H9 (cell line): Measurements from ENCODE around the gene NHS. TPM values are rescaled to one million over a fixed set of nuclear protein-coding genes. Genes with fewer than 3 reads are reported as not detected.

ENCODE experiments used
- DNase-seq: peaks from one replicate; pipeline ENCODE4 v3.0.0-alpha.2; 2017
- H2AFZ ChIP-seq: one replicate; pipeline ENCODE4 v1.6.1; 2013; ENCODE audit warnings: mild to moderate bottlenecking, low read length, control low read depth, moderate library complexity
- H2AK5ac ChIP-seq: 2 replicates; pipeline ENCODE4 v1.6.1; 2013; ENCODE audit warnings: low read length, control low read depth, mixed read lengths; ENCODE audit not compliant: insufficient read length
- H2BK120ac ChIP-seq: one replicate; pipeline ENCODE4 v1.6.1; 2013; ENCODE audit warnings: low read depth, mild to moderate bottlenecking, low read length, control low read depth, inconsistent platforms; ENCODE audit not compliant: poor library complexity, severe bottlenecking
- H2BK12ac ChIP-seq: 2 replicates; pipeline ENCODE4 v1.6.1; 2013; ENCODE audit warnings: low read length, control low read depth, mixed read lengths, low read depth; ENCODE audit not compliant: insufficient read length
- H2BK15ac ChIP-seq: 2 replicates; pipeline ENCODE4 v1.6.1; 2013; ENCODE audit warnings: low read depth, low read length, control low read depth
- H2BK20ac ChIP-seq: one replicate; pipeline ENCODE4 v1.6.1; 2013; ENCODE audit warnings: low read depth, mild to moderate bottlenecking, low read length, control low read depth, inconsistent platforms; ENCODE audit not compliant: poor library complexity, severe bottlenecking
- H2BK5ac ChIP-seq: 2 replicates; pipeline ENCODE4 v1.6.1; 2013; ENCODE audit warnings: low read length, control low read depth, mixed read lengths; ENCODE audit not compliant: insufficient read length
- H3K14ac ChIP-seq: 2 replicates; pipeline ENCODE4 v1.6.1; 2013; ENCODE audit warnings: low read length, control low read depth; ENCODE audit not compliant: insufficient read depth
- H3K18ac ChIP-seq: 2 replicates; pipeline ENCODE4 v1.6.1; 2013; ENCODE audit warnings: low read depth, mild to moderate bottlenecking, mixed read lengths, low read length, control low read depth; ENCODE audit not compliant: insufficient read length
- H3K23ac ChIP-seq: 2 replicates; pipeline ENCODE4 v1.6.1; 2013; ENCODE audit warnings: low read length, control low read depth, mixed read lengths, low read depth; ENCODE audit not compliant: insufficient read length
- H3K23me2 ChIP-seq: 2 replicates; pipeline ENCODE4 v1.6.1; 2013; ENCODE audit warnings: low read depth, mild to moderate bottlenecking, mixed read lengths, low read length, control low read depth; ENCODE audit not compliant: insufficient read length, poor library complexity, severe bottlenecking
- H3K27ac ChIP-seq: 2 replicates; pipeline ENCODE4 v1.5.1; 2013; ENCODE audit warnings: low read length, control low read depth, mixed read lengths, low read depth; ENCODE audit not compliant: insufficient read length
- H3K27me3 ChIP-seq: 2 replicates; pipeline ENCODE4 v1.6.1; 2013; ENCODE audit warnings: low read length, control low read depth, inconsistent platforms; ENCODE audit not compliant: insufficient read depth
- H3K4ac ChIP-seq: 2 replicates; pipeline ENCODE4 v1.6.1; 2013; ENCODE audit warnings: low read depth, mild to moderate bottlenecking, control low read depth, inconsistent platforms, low read length, moderate library complexity
- H3K4me1 ChIP-seq: 2 replicates; pipeline ENCODE4 v1.6.1; 2013; ENCODE audit warnings: low read length, control low read depth, inconsistent platforms; ENCODE audit not compliant: insufficient read depth
- H3K4me2 ChIP-seq: 2 replicates; pipeline ENCODE4 v1.6.1; 2013; ENCODE audit warnings: low read length, control low read depth, mixed read lengths; ENCODE audit not compliant: insufficient read length, insufficient read depth
- H3K56ac ChIP-seq: 2 replicates; pipeline ENCODE4 v1.6.1; 2013; ENCODE audit warnings: low read depth, mild to moderate bottlenecking, mixed read lengths, low read length, control low read depth; ENCODE audit not compliant: insufficient read length
- H3K79me1 ChIP-seq: 2 replicates; pipeline ENCODE4 v1.6.1; 2013; ENCODE audit warnings: low read depth, mild to moderate bottlenecking, moderate library complexity, low read length, control low read depth, inconsistent platforms; ENCODE audit not compliant: insufficient read depth, poor library complexity, severe bottlenecking
- H3K79me2 ChIP-seq: 2 replicates; pipeline ENCODE4 v1.6.1; 2013; ENCODE audit warnings: low read length, control low read depth, inconsistent platforms; ENCODE audit not compliant: insufficient read depth
- H3K9ac ChIP-seq: 2 replicates; pipeline ENCODE4 v1.6.1; 2013; ENCODE audit warnings: low read length, control low read depth, mixed read lengths; ENCODE audit not compliant: insufficient read length; ENCODE audit errors: extremely low read depth
- H3K9me3 ChIP-seq: one replicate; pipeline ENCODE4 v1.6.1; 2013; ENCODE audit warnings: low read depth, low read length, inconsistent platforms; ENCODE audit not compliant: control insufficient read depth
- H3T11ph ChIP-seq: one replicate; pipeline ENCODE4 v1.6.1; 2013; ENCODE audit warnings: mild to moderate bottlenecking, low read length, control low read depth, inconsistent platforms
- H4K20me1 ChIP-seq: one replicate; pipeline ENCODE4 v1.6.1; 2013; ENCODE audit not compliant: control insufficient read depth, insufficient read length, insufficient read depth
- H4K5ac ChIP-seq: 2 replicates; pipeline ENCODE4 v1.6.1; 2013; ENCODE audit warnings: low read depth, mild to moderate bottlenecking, mixed read lengths, low read length, control low read depth; ENCODE audit not compliant: insufficient read length
- H4K8ac ChIP-seq: replicated peaks from 2 replicates; pipeline ENCODE4 v1.6.1; 2013; ENCODE audit warnings: low read length, control low read depth, mixed read lengths, low read depth; ENCODE audit not compliant: insufficient read length
- H4K91ac ChIP-seq: 2 replicates; pipeline ENCODE4 v1.6.1; 2013; ENCODE audit warnings: low read depth, mild to moderate bottlenecking, moderate library complexity, mixed read lengths, low read length, control low read depth; ENCODE audit not compliant: insufficient read length
- H3K27ac Mint-ChIP-seq, 3 experiments: 2 replicates in 2 of 3; 3 replicates in 1 of 3; pipeline ENCODE4 v1.8.0; 2020 to 2021; ENCODE audit warnings: mixed read lengths in 3 of 3, mild to moderate bottlenecking in 1 of 3, moderate library complexity in 1 of 3
- H3K27me3 Mint-ChIP-seq: 2 replicates; pipeline ENCODE4 v1.8.0; 2021; ENCODE audit warnings: low read depth, mild to moderate bottlenecking, moderate library complexity, mixed read lengths
- H3K36me3 Mint-ChIP-seq, 3 experiments: 2 replicates in 2 of 3; 3 replicates in 1 of 3; pipeline ENCODE4 v1.8.0; 2020 to 2021; ENCODE audit warnings: low read depth in 3 of 3, mixed read lengths in 3 of 3; ENCODE audit not compliant: insufficient read depth in 1 of 3
- H3K4me1 Mint-ChIP-seq, 2 experiments: 2 replicates each; pipeline ENCODE4 v1.8.0; 2020; ENCODE audit warnings: mixed read lengths in 2 of 2
- H3K4me3 Mint-ChIP-seq, 2 experiments: 2 replicates in 1 of 2; 3 replicates in 1 of 2; pipeline ENCODE4 v1.8.0; 2020 to 2021; ENCODE audit warnings: mild to moderate bottlenecking in 2 of 2, mixed read lengths in 2 of 2, moderate library complexity in 1 of 2
- H3K9me3 Mint-ChIP-seq, 2 experiments: 2 replicates in 1 of 2; 3 replicates in 1 of 2; pipeline ENCODE4 v1.8.0; 2020; ENCODE audit warnings: mild to moderate bottlenecking in 2 of 2, mixed read lengths in 2 of 2, moderate library complexity in 1 of 2
- WGBS: extraction: QIAGEN DNeasy Blood & Tissue Kit; methylation state at CpG from one replicate; pipeline ENCODE4 v1.1.7; 2013; ENCODE audit warnings: missing lambda C conversion rate, low lambda C conversion rate, mixed read lengths; ENCODE audit not compliant: insufficient read length; ENCODE audit errors: extremely low coverage; 5-methylcytosine and 5-hydroxymethylcytosine counted together
- total RNA-seq: library from RNA; stranded (reverse); gene quantifications from 2 replicates; pipeline ENCODE4 v1.2.1, GENCODE V29; 2021
- TF ChIP-seq, protein P1 (sequence below): fragments of 200-600 bp; sonication (generic); conservative IDR thresholded peaks from 3 replicates; pipeline ENCODE4 v1.8.0; 2021; ENCODE audit warnings: antibody characterized with exemption, mild to moderate bottlenecking

The NHS gene
- total RNA-seq, 1 experiment from 2014 or later: 8.7 TPM

- no peaks in the 10 kb centered on the region for H4K20me1 ChIP-seq
- no peak overlapping the region for H2BK20ac ChIP-seq
- H2AFZ ChIP-seq: no peak overlapping the region
- H3K56ac ChIP-seq: no peak overlapping the region
- H3K14ac ChIP-seq: no peak overlapping the region
- TF ChIP-seq, protein P1, sequence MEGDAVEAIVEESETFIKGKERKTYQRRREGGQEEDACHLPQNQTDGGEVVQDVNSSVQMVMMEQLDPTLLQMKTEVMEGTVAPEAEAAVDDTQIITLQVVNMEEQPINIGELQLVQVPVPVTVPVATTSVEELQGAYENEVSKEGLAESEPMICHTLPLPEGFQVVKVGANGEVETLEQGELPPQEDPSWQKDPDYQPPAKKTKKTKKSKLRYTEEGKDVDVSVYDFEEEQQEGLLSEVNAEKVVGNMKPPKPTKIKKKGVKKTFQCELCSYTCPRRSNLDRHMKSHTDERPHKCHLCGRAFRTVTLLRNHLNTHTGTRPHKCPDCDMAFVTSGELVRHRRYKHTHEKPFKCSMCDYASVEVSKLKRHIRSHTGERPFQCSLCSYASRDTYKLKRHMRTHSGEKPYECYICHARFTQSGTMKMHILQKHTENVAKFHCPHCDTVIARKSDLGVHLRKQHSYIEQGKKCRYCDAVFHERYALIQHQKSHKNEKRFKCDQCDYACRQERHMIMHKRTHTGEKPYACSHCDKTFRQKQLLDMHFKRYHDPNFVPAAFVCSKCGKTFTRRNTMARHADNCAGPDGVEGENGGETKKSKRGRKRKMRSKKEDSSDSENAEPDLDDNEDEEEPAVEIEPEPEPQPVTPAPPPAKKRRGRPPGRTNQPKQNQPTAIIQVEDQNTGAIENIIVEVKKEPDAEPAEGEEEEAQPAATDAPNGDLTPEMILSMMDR: no peak
- no peak overlapping the region for H3K9ac ChIP-seq
- no peak overlapping the region for H3K27ac ChIP-seq
- H3K79me2 ChIP-seq: no peaks in the 10 kb centered on the region
- H3K23me2 ChIP-seq: no peaks in the 10 kb centered on the region
- H4K91ac ChIP-seq: no peak overlapping the region
- H2BK120ac ChIP-seq: no peak overlapping the region
- Mint-ChIP-seq H3K9me3 (no peaks in the 10 kb centered on the region), H3K36me3 (no peaks in the 10 kb centered on the region), H3K27me3 (no peaks in the 10 kb centered on the region), H3K4me1 (peaks cover 28 to 33% of the 10 kb centered on the region in 2 experiments), H3K4me3 (no peak overlapping the region), H3K27ac (no peak overlapping the region)
- no peaks in the 10 kb centered on the region for H3K9me3 ChIP-seq
- H4K8ac ChIP-seq: no peak overlapping the region
- H3K79me1 ChIP-seq: no peaks in the 10 kb centered on the region
- H3K4me1 ChIP-seq: peaks cover 4% of the 10 kb centered on the region; the same call in 1 of the 2 replicates
- H4K5ac ChIP-seq: no peak overlapping the region
- H2BK5ac ChIP-seq: no peak overlapping the region
- no peak for DNase-seq
- no peak overlapping the region for H3K18ac ChIP-seq
- no peak overlapping the region for H3K4me2 ChIP-seq
- H2BK15ac ChIP-seq: no peak overlapping the region
- H2AK5ac ChIP-seq: no peak overlapping the region
- H3K4ac ChIP-seq: no peak overlapping the region
- no peak overlapping the region for H3K23ac ChIP-seq
- H3K27me3 ChIP-seq: no peaks in the 10 kb centered on the region
- H2BK12ac ChIP-seq: no peak overlapping the region
- no peak overlapping the region for H3T11ph ChIP-seq
- no CpG with 5 or more reads among the region's 3 CpGs for WGBS
Measured at GRCh38 chrX:17440836-17441235, 65.8 kb downstream of the NHS start.
